Dedifferentiated amniotic fluid mesenchymal stem cell (primary cell): ENCODE measurements around the gene TUBA4A.
"Not testable (repeated sequence)": the region's sequence is repeated elsewhere in the genome, so short reads cannot be mapped to it uniquely, and the experiment has no call there.

Source experiments
- DNase-seq: peaks from one replicate; pipeline ENCODE4 v3.0.0-alpha.2; 2016; ENCODE audit errors: extremely low spot score

Gene TUBA4A

DNA sequence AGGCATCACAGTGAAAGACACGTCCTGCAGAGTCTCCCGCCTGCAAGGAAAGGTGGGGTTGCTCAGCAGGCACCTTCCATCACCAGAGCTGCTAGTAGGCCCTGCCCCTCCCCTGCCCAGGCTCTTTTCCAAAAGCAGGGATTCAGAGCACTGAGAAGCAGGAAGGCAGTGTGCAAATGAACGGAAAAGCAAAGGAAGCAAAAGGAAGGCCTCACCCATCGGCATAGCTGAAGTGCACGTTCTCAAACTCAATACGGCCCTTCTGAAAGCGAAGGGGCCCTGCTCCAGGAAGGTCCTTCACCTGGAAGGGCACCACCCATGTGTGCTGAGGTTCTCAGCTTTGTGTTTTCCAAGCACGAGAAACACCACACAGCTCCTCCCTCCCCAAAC lies 40.7 kb downstream of the TUBA4A start:
- no peak for DNase-seq

DNA sequence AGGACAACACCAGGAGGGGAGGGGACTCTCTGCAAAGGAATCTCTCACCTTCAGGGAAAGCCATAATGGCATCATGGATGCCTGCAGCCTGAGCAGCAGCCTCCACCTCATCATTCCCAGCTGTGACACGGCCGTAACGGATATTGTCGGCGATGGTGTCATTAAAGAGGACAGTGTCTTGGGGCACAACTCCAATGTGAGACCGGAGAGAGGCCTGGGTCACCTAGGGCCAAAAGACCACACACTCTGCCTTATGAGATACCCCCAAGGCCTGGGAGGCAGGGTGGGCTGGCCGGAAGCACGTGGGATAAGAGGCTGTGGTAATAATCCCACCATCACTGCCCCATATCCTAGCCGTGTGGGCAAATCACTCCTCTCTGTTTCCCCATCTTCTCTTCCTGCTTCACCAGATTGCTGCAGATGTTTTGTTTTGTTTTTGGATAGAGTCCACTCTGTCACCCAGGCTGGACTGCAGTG lies 42.8 kb downstream of the TUBA4A start:
- no peak for DNase-seq

DNA sequence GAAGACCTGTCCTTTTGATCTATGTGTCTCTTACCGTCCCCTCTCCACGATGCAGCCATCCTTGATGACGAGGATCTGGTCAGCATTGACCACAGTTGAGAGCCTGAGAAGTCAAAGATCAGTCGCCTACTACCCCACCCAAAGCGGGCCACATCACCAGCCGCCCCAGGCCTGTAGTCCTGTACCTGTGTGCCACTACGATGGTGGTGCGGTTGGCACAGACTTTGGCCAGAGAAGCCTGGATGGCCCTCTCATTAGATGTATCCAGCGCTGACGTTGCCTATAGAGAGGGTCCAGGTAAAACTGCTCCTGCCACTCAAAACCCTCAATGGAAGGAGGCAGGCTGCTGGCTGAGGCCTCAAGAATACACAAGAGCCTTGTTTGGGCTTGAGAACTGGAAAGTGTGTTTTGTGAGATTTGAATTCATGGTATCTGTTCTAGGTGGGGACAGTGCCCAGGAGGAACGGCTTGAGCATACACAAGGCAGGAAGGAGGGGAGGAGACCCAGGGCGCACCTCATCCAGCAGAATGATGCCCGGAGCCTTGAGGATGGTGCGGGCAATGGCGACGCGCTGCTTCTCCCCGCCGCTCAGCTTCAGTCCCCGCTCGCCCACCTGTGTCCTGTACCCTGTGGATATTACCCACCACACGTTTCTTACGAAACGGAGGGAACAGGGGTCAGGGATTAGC lies 43.4 kb downstream of the TUBA4A start:
- no peak for DNase-seq

DNA sequence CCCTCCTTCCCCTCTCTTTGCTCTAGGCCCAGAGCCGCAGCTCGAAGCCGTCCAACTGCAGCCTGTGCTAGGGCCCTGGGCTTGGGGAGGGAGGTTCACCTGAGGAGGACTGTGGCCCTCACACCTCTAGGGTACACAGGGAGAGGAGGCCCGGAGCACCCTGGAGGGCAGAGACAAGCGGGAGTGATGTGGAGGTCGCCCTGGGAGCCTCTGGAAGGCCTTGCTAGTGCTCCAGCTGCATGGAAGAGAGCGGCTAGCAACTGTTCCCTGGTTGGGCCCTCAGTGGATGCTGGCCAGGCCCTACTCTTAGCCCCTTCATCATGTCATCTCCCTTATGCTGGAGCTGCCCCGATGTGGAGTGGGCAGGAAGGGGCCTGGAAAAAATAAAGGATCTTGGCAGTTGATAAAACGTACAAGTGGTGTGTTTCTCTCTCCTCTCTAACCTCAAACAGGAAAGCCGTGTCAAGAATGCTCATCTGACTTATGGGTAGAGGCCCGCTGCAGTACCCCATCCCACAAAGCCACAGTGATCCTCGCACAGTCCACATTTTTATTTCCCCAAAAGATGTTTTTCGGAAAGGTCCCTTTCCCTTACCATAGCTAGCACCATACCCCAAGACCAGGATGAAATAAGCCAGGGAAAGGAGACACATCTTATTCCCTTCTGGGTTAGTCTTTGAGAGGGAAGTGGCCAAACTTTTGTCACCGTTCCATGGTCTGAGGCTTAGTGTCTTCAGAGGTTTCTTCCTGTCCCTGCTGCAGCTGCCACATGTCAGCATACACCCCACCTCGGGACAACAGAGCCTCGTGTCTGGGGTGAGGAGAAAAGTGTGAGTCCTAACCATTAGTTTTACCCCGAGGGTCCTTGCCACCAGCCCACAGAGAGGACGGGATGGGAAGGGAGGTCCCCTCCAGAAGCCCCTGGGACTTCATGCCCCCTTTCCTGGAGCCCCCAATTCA lies 44.2 kb downstream of the TUBA4A start:
- DNase-seq = no peak

DNA sequence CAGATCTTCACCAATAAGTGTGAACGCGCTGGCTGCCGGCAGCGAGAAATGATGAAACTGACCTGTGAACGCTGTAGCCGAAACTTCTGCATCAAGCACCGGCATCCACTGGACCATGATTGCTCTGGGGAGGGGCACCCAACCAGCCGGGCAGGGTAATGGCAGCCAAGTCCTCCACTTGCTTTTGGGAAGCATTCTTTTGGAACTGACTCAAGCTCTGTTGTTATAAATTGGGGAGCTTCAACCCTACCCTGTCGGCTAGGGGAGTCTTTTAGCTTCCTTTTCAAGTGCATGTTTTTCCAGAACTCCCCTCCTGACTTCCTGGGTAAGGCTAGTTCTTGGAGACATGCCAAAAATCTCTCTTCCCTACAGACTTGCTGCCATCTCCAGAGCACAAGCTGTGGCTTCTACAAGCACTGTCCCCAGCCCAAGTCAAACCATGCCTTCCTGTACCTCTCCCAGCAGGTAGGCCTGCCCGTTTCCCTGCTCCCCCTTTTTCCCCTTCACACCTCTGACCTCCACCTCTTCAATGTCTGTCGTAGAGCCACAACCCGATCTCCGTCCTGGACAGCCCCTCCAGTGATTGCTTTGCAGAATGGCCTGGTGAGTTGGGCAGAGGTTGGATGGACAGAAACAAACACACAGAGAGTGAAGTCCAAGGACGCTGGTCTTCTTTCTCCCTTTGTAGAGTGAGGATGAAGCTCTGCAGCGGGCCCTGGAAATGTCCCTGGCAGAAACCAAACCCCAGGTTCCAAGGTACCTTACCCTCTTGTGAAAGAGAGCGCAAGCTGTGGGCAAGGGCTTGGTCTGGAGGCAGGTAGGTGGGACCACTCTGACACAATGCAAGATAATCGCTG lies 45.6 kb downstream of the TUBA4A start:
- peak; percentile 27 for DNase-seq

DNA sequence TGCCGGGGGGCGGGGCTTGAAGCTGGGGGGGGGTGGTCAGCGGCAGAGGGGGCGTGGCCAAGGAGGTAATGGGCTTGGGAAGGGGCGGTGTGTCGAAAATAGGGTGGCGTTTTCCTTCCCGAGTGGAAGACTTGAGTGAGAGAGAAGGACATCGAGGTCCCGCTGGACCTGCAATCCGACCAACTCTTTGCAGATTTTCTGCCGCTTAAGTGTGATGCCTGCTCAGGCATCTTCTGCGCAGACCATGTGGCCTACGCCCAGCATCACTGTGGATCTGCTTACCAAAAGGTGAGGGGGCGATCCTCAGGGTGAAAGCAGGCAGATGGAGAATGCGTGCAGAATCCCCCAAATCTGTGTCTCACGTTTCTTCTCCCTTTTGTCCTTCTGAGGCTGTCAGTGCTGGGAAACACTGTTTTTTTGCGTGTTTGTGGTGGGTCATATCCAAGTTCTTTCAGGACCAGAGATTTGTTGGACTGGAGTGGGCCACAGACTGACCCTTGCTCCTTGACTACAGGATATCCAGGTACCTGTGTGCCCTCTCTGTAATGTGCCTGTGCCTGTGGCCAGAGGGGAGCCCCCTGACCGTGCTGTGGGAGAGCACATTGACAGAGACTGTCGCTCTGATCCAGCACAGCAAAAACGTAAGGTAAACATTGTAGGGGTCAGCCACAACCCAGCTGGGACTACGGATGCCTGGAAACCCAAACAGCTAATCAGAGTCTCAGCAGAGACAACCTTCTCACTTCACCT lies 46.4 kb downstream of the TUBA4A start:
- peak; percentile 53 for DNase-seq

DNA sequence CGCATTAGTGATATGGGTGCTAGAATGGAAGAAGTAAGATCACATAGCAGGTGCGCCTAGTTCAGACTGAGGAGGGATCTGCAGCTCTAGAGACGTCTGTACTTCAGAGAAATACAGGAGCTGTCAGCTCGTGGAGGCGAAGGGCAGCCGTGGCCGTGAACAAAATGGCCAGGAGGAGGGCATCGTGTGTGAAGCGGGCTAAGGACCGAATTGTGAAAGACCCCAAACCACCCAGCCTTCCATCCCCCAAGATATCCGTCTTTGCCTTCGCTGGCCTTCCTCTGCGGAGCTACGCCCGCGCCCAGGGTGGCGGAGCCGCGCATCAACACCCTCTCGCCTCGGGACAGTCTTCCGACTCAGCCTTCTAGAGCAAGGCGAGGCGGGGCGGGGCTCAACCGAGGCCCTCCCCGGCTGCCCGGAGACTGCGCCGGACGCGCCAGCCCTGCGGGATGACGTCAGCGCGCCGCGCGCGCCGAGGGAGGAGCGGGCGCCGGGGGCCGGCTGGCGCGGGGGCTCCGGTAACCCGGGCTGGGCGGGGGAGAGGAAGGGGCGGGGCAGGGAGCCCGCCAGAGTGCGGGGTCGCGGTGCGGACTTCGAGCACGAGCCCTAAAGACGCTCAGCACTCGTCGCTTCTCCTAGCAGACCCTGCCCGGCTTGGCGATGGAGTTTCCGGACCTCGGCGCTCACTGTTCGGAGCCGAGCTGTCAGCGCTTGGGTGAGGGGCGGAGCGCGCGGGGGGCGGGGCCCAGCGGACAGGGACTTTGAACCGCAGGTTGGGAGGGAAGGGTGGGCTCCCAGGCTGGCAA lies 47.2 kb downstream of the TUBA4A start, which contains the start of gene ZFAND2B:
Gene ZFAND2B (plus strand): TSS at position 455 of the 806 bp plus-strand sequence. CDS start 206 bp downstream, at position 661.
- DNase-seq = peak; percentile 86

DNA sequence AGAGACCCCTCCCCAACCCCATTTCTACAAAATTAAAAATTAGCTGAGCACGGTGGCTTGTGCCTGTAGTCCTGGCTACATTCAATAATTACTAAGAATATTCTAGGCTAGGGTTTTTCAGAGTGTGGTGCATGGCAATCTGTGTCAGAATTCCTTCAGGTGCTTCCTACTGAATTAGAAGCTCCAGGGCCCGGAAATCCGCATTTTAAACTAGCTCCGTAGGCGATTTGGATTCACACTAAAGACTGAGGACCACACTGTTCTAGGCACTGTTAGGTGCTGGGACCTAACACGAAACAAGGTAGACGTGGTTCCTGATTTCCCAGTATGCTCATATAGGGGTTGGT lies 47.8 kb downstream of the TUBA4A start:
- DNase-seq = no peak

DNA sequence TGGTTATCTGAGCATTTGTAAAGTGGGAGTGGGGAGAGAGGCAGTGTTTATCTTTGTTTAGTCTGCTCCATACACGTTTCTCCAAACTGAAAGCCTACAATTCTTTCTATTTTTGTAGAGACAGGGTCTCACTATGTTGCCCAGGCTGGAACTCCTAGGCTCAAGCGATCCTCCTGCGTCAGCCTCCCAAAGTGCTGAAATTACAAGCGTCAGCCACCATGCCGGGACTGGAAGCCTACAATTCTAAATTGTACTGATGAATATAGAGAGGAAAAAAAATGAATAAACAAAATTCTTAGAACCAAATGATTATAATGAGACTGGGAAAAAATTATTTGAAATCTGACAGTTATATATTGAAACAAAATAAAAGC lies 48.6 kb downstream of the TUBA4A start:
- DNase-seq = no peak

DNA sequence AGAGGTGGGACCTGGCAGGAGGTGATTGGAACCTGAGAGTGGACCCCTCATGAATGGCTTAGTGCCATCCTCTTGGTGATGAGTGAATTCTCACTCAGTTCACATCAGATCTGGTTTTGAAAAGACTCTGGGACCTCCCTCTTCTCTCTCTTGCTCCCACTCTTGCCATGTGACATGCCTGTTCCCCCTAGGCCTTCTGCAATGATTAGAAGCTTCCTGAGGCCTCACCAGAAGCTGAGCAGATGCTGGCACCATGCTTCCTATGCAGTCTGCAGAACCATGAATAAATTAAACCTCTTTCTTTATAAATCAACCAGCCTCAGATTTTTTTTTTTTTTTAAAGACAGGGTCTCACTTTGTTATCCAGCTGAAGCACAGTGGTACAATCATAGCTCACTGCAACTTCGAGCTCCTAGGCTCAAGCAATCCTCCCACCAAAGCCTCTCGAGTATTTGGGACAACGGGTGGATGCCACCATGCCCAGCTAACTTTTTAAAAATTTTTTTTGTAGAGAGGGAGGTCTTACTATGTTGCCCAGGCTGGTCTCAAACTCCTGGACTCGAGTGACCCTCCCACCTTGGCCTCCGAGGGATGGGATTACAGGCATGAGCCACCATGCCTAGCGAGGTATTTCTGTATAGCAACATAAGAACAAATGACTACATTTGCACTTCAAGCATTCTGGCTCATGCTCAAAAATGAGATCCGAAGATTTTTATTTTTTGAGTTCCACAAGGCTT lies 49.1 kb downstream of the TUBA4A start:
- DNase-seq = no peak

DNA sequence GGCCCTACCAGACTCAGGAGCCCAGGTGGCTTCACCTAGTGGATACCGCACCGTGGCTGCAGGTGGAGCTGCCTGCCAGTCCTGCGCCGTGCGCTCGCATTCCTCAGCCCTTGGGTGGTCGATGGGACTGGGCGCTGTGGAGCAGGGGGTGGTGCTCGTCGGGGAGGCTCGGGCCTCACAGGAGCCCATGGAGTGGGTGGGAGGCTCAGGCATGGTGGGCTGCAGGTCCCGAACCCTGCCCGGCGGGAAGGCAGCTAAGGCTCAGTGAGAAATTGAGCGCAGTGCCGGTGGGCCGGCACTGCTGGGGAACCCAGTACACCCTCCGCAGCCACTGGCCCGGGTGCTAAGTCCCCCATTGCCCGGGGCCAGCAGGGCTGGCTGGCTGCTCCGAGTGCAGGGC lies 52.4 kb downstream of the TUBA4A start:
- not testable (repeated sequence) for DNase-seq

DNA sequence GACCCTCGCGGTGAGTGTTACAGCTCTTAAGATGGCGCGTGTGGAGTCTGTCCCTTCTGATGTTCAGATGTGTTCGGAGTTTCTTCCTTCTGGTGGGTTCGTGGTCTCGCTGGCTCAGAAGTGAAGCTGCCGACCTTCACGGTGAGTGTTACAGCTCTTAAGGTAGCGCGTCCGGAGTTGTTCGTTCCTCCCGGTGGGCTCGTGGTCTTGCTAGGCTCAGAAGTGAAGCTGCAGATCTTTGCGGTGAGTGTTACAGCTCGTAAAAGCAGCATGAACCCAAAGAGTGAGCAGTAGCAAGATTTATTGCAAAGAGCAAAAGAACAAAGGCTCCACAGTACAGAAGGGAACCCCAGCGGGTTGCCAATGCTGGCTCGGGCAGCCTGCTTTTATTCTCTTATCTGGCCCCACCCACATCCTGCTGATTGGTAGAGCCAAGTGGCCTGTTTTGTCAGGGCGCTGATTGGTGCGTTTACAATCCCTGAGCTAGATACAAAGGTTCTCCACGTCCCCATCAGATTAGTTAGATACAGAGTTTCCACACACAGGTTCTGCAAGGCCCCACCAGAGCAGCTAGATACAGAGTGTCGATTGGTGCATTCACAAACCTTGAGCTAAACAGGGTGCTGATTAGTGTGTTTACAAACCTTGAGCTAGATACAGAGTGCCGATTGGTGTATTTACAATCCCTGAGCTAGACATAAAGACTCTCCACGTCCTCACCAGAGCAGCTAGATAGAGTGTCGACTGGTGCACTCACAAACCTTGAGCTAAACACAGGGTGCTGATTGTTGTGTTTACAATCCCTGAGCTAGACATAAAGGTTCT lies 53.0 kb downstream of the TUBA4A start:
- DNase-seq = not testable (repeated sequence)
